ENCODE measurements around the gene SMTNL1.
"Not testable (repeated sequence)": the region's sequence is repeated elsewhere in the genome, so short reads cannot be mapped to it uniquely, and the experiment has no call there.

The SMTNL1 gene

DNA sequence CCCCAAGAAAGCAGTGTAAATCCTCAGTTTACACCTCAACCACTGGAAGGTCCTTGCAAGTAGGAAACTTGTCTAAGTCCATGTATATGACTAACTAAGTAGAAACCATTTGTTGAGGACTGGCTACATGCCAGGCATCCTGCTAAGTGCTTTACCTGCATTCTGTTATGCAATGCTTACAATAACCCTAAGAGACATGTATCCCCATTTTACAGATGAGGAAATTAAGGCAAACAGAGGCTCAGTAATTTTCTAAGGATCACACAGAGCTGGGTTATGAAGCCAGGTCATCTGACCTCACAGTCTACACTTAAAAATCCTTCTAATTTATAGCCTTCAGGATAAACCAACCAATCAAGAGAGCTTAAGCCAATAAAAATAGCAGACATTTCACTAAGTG, 8.4 kb upstream of the SMTNL1 start:
- DNase-seq (ENCODE audit: low read depth, low spot score): no peak
- TF ChIP-seq, protein P1, sequence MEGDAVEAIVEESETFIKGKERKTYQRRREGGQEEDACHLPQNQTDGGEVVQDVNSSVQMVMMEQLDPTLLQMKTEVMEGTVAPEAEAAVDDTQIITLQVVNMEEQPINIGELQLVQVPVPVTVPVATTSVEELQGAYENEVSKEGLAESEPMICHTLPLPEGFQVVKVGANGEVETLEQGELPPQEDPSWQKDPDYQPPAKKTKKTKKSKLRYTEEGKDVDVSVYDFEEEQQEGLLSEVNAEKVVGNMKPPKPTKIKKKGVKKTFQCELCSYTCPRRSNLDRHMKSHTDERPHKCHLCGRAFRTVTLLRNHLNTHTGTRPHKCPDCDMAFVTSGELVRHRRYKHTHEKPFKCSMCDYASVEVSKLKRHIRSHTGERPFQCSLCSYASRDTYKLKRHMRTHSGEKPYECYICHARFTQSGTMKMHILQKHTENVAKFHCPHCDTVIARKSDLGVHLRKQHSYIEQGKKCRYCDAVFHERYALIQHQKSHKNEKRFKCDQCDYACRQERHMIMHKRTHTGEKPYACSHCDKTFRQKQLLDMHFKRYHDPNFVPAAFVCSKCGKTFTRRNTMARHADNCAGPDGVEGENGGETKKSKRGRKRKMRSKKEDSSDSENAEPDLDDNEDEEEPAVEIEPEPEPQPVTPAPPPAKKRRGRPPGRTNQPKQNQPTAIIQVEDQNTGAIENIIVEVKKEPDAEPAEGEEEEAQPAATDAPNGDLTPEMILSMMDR (IDR thresholded peaks at IDR 0.05; ENCODE audit: low read depth, low read length): no peak
- in situ Hi-C loops (cut with HindIII; ENCODE audit: low sequenced_read_pairs): no loop called here
- no peak overlapping the region for H3K4me3 ChIP-seq (ENCODE audit: low read depth, low read length)

DNA sequence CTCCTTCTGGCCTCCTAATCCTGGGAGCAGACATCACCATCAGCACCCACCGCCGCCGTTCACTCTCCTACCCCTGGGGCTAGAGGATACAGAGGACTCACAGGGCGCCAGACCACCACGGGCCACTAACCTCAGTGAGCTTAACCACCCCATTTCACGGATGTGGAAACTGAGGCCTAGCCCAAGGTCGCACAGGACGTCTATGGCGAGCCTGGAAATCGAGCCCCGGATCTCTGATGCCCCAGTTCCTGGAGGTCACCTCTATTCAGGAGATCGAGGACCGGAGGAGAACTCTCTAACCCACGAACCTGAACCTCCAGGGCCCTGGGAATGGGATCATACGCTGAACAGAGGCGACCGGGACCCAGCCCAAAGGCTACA, 7.2 kb upstream of the SMTNL1 start:
- TF ChIP-seq, protein P1 (IDR thresholded peaks at IDR 0.05; ENCODE audit: low read depth, low read length): no peak
- in situ Hi-C loops (cut with HindIII; ENCODE audit: low sequenced_read_pairs): no loop called here
- peak overlapping the region; percentile 87 for H3K4me3 ChIP-seq (ENCODE audit: low read depth, low read length)
- DNase-seq (ENCODE audit: low read depth, low spot score): no peak

DNA sequence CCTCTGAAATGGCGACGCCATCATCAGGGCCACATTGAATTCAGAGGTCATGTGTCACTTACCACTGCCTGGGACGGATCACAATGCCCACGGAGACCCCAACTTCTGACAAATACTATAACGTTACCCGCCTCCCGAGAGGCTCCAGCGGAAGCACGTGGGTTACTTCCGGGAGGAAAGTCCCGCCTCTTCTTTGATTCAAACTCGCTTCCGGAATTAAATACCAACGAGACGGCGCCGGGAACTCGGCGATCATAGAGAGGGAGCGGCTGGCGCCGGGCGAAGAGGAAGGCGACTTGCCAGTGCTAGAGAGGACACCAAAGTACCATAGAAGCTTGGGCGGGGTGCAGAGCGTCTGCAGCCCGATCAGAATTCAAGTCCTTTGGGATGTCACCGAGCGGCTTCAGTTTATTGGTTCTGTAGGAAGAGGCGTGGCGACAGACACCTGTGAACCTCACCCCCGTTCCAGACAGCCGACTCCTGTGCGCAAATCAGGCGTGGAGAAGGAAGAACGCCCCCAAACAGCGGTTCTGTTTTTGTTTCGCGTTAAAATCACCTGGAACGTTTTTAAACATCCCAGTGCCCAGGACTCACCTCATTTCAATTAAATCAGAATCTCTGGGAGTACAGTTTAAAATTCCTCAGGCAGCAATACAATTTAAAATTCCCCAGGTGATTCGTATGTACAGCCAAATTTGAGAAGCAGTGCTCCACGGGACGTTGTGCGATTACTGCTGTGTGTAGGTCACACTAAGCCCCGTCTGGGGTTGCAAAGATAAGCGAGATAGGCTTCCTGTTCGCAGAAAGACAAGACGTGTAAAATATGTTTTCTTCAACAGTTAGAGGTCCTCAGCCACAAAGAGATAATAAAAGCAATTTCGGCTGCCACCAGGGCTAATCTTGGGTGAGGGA, 6.5 kb upstream of the SMTNL1 start, which contains the start of gene TIMM10:
TIMM10 (minus strand) TSS at position 159 of the 912 bp plus-strand sequence. CDS start 565 bp downstream, outside the sequence.
- peak; percentile 98 for DNase-seq (ENCODE audit: low read depth, low spot score)
- TF ChIP-seq, protein P1 (IDR thresholded peaks at IDR 0.05; ENCODE audit: low read depth, low read length): no peak
- peak within 1 kb of the TSS; percentile 87 for H3K4me3 ChIP-seq (ENCODE audit: low read depth, low read length)
- in situ Hi-C loops (cut with HindIII; ENCODE audit: low sequenced_read_pairs): no loop called here

DNA sequence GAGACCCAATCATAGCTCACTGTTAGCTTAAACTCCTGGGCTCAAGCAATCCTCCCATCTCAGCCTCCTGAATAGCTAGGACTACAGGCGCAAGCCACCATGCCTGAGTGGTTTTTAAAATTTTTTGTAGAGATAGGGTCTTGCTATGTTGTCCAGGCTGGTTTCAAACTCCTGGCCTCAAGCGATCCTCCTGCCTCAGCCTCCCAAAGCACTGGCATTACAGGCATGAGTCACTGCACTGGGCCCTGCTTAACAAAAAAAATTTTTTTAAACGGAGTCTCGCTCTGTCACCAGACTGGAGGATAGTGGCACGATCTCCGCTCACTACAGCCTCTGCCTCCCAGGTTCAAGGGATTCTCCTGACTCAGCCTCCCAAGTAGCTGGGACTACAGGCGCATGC, 2.9 kb upstream of the SMTNL1 start:
- DNase-seq (ENCODE audit: low read depth, low spot score); in situ Hi-C loops (cut with HindIII; ENCODE audit: low sequenced_read_pairs); H3K4me3 ChIP-seq (ENCODE audit: low read depth, low read length): not testable (repeated sequence)

DNA sequence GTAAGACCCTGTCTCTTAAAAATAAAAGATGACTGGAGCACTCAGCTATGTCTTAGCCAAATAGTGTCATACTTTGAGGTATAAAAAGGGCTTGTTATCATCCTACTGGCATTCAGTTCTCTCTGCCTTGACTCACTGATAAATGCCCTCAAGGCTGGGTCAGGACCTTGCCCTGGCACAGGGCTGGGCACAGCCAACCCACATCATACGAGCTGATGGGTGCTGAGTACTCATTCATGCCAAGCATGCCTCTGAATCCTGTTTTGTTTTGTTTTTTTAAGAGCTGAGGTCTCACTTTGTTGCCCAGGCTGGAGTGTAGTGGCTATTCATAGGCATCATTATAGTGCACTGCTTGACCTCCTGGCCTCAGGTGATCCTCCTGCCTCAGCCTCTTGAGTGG, 1.9 kb downstream of the SMTNL1 start:
- DNase-seq (ENCODE audit: low read depth, low spot score): no peak
- H3K4me3 ChIP-seq (ENCODE audit: low read depth, low read length): no peak overlapping the region
- in situ Hi-C loops (cut with HindIII; ENCODE audit: low sequenced_read_pairs): no loop called here
- TF ChIP-seq, protein P1 (IDR thresholded peaks at IDR 0.05; ENCODE audit: low read depth, low read length): no peak

DNA sequence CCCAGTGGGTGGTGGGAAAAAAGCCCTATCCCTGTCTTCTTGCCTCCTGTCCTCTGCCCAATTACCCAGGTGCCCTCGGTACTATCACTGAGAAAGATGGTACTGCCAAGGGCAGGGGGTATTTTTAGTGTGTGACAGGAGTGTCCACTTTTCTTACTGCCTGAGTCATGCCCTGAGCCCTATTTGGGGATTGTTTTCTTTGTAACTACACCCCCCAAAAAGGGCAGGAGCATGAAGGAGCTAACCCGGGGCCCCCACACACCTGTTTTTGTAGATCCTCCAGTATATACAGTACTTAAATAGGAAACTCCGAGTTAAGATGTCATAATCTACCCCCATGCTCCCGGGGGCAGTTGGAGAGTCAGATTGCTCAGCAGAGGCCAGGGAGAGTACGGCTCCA, 3.8 kb downstream of the SMTNL1 start:
- H3K4me3 ChIP-seq (ENCODE audit: low read depth, low read length): no peak overlapping the region
- no peak for DNase-seq (ENCODE audit: low read depth, low spot score)
- in situ Hi-C loops (cut with HindIII; ENCODE audit: low sequenced_read_pairs): no loop called here
- TF ChIP-seq, protein P1 (IDR thresholded peaks at IDR 0.05; ENCODE audit: low read depth, low read length): no peak

DNA sequence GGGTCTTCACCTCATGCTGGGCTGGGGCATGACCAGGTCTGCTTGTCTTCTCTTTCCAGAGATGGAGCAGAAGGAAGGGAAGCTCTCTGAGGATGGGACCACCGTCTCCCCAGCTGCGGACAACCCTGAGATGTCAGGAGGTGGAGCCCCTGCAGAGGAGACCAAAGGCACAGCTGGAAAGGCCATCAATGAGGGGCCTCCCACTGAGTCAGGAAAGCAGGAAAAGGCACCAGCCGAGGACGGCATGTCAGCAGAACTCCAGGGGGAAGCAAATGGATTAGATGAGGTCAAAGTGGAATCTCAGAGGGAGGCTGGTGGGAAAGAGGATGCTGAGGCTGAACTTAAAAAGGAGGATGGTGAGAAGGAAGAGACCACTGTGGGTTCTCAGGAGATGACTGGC, 5.2 kb downstream of the SMTNL1 start:
- TF ChIP-seq, protein P1 (IDR thresholded peaks at IDR 0.05; ENCODE audit: low read depth, low read length): no peak
- no peak overlapping the region for H3K4me3 ChIP-seq (ENCODE audit: low read depth, low read length)
- DNase-seq (ENCODE audit: low read depth, low spot score): no peak
- in situ Hi-C loops (cut with HindIII; ENCODE audit: low sequenced_read_pairs): no loop called here
